ENCODE results near the gene GSC2.
A peak's percentile ranks its signal among the peaks of the same experiment; 100 is the strongest.

The GSC2 gene

DNA sequence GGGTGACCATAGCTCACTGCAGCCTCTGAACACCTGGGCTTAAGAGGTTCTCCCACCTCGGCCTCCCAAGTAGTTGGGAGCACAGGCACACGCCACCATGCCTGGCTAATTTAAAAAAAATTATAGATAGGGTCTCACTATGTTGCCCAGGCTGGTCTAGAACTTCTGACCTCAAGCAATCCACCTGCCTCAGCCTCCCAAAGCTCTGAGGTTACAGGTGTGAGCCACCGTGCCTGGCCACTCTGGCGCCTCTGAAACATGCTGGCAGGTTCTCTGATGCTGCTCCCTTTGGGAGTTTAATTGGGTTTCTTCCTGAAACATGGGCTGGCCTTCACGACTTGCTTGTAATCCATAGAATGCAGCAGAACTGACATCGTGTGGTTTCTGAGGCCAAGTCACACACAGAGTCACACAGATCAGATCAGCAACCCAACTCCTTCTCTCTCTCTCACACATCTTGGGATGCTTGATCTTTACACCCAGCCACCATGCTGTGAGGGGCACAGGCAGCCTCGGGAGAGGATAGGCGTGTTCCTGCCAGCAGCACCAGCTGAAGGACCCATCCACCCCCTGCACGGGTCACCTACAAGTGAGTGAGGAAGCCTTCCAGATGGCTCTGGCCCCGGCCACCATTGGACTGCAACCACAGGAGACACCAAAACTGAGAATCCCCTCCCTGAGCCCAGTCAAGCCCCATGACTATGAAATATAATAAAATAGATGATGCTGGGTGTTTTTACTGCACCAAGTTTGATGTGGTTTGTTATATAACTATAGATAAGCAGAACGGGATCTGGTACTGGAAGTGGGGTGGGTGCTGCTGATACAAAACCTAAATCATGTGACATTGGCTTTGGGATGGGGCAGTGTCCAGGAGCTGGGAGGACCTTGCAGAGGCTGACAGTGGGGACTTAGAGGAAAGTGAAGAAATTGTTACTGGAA is 3.1 kb upstream of the GSC2 start:
- DNase-seq (ENCODE audit: low spot score) = no peak

DNA sequence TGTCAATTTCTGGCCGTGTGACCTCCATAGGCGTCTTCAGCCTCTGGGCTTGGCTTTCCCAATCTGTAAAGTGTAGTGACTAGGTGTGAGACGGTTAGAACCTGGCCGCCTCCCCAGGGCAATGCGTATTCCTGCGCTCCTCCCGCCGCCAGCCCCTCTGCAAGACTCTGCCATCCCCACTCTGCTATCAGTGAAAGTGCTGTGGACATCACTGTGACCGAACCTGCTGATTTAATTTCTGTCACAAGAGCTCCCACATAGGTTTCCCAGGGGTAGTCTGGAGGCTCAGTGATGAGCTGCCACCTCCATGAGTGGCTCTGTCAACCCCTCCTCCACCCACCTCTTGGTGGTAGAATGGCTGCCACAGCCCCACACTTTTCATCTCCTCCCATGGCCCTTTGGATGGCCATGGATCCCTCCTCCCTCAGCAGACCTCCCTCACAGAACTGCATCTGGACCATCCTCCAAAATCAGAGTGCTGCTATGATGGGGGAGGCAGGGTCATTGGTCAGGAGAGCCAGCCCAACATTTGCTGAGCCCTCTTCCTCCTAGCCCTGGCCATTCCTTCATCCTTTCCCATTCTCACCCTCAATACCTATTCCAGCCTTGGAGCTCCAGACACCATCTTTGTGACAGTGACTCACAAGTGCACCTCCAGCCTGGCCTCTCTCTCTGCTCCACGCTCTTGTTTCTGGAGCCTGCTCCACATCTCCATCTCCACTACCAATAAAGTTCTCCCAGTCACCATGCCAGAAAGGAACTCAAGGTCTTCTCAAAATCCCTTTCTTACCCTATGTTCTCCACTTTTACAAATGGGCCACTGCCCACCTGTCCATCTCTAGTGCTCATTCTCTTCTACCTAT is 1.5 kb upstream of the GSC2 start:
- no peak for DNase-seq (ENCODE audit: low spot score)

DNA sequence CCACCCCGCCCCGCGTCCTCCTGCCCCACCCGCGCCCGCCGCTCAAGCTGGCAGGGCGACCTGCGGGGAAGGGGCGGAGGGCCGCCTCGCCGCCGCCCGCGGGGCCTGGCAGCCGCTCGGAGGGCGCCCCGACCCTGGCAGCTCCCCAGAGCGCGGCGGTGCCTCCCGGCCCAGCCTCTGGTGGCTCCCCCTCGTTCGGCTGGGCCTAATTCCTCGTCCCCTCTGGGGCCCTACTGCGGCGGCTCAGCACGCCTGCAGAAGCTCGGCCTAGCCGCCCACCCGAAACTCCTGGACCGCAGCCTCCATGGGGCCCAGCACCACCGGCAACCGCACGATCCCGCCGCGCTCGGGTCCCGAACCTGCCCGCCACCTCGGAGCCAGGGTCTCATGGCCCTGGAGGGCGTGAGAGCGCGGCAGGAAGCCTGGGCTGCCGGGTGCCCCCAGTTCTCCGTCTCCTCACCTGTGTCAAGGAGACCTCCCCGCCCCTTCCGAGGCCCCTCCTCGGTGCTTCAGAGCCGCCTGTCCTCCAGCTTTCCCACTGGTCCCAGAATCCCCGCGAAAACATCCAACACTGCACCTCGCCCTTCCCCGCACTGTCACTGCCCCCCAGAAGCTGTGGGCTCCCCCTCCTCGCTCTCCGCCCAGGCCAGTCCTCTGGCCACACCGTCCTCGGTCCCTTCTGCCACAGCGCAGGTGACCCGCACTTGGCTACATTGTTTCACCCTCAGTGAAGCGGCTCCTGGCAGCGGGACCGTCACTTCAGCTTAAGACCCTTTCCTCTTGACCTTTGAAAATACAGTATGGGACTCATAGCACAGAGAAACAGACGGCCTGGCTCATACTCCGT is 613 bp upstream of the GSC2 start:
- no peak for DNase-seq (ENCODE audit: low spot score)

DNA sequence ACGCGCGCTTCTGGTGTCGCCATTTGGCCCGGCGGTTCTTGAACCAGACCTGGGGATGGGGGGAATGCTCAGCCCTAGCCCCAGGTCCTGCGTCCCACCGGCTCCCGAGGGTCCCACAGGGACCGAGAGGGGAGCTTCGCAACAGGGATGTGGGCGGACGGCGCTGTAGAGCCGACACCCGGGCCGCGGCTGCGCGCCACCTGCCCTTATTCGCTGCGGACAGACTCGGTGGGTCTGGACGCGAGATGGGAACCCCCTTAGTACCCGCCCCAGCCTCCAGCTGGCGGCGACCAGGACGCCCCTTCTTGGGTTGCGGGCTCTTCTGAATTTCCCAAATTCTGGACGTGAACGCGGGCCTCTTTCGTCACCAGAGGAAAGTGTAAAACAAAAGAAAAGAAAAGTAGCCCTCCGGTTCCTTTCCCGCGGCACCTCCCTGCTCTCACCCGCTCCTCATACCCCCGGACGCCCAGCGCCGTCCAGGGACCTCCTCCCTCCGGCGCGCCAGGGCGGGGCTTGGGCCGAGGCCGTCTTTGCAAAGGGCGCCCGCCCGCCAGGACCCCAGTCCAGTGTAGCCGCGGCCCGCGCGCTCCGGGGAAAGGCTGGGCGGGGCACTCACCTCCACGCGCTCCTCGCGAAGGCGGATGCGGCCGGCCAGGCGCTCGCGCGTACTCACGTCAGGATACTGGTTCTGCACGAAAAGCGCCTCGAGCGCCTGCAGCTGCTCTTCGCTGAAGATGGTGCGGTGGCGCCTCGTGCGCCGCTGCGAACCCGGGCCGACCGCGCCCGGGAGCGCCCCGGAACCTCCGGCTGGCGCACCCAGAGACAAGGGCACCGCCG is 827 bp downstream of the GSC2 start:
- no peak for DNase-seq (ENCODE audit: low spot score)

- DNase-seq (ENCODE audit: low spot score) = no peak
These were observed 1.6 kb downstream of the GSC2 start for GRCh38 chr22:19148417-19149046.

- no peak for DNase-seq (ENCODE audit: low spot score)
These were observed 2.8 kb downstream of the GSC2 start for GRCh38 chr22:19147195-19147780.

GRCh38 chr22:19146215-19146968 is 3.7 kb downstream of the GSC2 start:
- DNase-seq (ENCODE audit: low spot score) = peak; percentile 30

GRCh38 chr22:19143967-19144400 is 6.1 kb downstream of the GSC2 start:
- DNase-seq (ENCODE audit: low spot score) = peak; percentile 34

DNA sequence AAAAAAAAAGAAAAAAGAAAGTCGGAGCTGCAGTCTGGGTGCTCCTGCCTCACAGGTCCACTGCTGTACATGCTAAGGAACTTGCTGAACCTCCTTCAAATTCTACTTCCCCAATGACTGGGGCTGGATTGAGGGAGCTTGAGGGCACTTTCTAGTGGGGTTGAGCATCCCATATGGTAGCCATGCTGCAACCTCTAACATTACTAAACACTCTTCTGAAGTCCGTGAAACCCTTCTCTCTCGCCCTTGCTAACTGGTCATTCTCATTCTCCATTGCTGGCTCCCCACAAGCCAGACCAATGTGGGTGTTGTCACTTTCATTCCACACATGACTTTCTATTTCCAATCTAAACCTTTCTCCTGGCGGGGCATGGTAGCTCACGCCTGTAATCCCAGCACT is 6.9 kb downstream of the GSC2 start:
- DNase-seq (ENCODE audit: low spot score) = no peak

DNA sequence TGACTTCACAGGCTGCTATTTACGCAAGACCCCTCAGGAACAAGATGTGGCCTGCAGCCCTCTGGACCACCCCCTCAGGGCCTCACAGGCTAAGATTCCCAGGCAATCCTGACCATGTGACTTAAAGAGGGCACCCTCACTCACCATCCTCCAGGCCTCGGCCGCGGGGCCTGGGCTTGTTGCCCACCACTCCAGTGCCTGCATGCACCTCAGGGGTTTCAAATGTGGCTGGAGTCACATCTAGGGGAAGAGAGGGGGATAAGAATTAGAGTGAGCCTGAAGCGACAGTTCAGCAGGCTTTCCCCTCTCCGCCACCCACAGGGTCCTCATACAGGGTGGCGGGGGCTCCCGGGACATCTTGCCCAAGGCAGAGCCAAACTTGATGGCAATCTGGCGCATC is 7.7 kb downstream of the GSC2 start:
- DNase-seq (ENCODE audit: low spot score) = no peak

DNA sequence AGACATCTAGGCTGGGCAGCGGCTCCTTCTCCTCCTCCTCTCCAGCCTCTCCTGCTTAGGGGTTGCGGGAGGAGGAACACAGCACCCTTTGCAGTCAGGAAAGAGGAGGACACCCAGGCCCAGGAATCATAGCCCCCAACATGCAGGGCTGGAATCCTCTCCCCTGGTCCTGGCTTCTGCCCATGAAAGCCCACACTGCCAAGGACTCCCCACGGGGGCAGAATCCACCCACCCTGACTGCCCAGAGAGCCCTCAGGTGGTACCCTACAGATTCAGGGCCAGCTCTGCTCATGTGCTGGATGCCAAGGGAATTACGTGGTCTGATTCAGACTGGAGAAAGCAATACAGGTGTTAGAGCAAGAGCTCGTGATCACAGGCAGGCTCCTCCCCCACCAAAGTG is 10.1 kb downstream of the GSC2 start:
- no peak for DNase-seq (ENCODE audit: low spot score)

GRCh38 chr22:19139001-19139356 is 11.1 kb downstream of the GSC2 start:
- DNase-seq (ENCODE audit: low spot score) = no peak

DNA sequence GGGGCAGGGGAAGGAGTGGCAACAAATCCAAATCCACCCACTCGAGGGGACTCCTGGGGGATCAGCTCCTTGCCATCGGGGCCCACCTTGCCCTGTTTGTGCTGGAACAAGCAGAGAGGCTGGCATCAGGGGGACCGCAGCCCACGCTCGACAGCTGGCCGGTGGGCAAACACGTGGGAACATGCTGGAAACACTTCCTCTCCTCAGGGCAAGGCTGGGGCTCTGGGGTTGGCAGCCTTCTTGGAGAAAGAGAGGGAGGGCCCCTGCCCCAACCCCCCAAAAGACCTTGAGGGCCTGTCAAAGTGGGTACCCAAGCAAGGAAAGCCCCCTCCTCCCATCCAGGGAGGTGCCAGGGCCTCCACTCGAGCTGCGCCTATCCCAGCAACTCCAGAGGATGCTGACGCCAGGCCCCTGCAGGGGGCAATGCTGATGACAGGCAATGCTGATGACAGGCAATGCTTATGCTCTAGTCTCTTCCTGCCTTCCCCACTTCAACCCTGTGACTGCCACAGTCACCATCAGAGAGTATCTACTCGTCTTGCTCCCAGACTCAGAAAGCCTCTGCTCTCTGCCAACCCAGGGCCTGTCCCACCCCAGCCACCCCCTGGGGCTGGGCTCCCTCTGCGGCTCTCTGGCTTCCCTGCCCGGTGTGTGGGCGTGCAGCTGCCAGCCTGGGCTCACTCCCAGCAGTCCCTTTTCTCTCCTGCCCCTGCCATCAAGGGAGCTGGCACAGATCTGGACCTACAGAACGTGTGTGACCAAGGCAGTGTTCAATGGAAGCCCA is 11.7 kb downstream of the GSC2 start:
- DNase-seq (ENCODE audit: low spot score) = no peak

GRCh38 chr22:19137384-19138216 is 12.5 kb downstream of the GSC2 start:
- DNase-seq (ENCODE audit: low spot score) = no peak

GRCh38 chr22:19136915-19137314 is 13.2 kb downstream of the GSC2 start:
- DNase-seq (ENCODE audit: low spot score) = no peak

DNA sequence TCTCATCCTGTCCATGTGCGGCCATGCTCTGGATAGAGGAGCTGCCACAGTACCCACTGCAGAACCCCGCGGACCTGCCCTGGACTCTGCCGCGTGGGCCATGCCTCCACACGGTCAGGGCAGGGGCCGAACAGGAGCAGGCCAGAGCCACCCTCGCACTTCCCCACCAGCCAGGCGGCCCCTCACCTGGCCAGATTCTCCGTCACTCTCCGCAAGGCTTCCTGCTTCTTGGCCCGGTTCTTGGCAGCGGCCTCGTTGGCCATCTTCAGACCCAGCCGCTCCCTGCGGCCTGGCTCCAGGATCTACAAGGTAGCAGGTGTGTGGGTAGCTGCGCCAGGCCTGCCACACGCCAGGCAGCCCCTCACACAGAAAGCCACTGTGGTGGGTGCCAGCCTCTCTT is 15.2 kb downstream of the GSC2 start:
- DNase-seq (ENCODE audit: low spot score) = no peak

DNA sequence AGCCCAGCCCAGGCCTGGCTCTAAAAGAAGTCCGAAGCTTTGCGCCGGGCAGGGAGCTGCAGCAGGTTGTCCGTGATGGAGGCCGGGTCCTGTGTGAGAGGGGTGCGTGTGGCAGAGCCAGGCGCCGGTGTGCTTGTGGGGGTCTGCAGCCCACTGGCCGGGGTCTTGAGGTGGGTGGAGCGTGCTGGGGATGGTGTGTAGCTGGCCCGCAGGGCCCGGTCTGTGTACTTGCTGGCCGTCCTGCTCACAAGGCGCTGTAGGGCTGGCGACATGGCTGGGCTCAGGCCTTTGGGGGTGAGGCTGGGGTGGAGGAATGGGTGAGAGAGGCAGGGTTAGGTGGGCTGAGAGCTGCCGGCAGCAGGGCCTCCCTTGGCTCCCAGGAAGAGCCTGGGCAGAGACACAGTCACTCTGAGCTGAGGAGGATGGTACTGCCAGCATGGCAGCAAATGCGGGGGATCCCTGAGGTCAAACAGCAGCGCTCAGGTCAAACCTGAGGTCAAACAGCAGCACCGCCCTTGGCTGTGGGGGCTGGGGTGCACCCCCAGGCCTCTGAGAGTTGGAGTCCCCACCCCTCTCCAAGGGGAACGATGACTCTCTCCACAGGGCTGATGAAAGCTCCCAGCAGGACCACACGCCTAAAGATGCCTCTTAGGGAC is 15.8 kb downstream of the GSC2 start:
- no peak for DNase-seq (ENCODE audit: low spot score)

All from kidney tubule cell (primary cell).